GM23248 (cell line): Measurements from ENCODE around the gene VAV2. TPM values are rescaled to one million over a fixed set of nuclear protein-coding genes. Genes with fewer than 3 reads are reported as not detected.

Experiments
- DNase-seq: peaks from one replicate; pipeline ENCODE4 v3.0.0-alpha.2; 2015
- H2AFZ ChIP-seq: fragments of 200-600 bp; sonication (generic); 2 replicates; pipeline ENCODE4 v1.6.1; 2016; ENCODE audit warnings: antibody characterized with exemption
- H3F3A ChIP-seq: fragments of 200-600 bp; sonication (generic); 2 replicates; pipeline ENCODE4 v1.6.1; 2016; ENCODE audit warnings: mild to moderate bottlenecking, antibody characterized with exemption, mixed run types; ENCODE audit not compliant: insufficient read depth
- H3K27ac ChIP-seq: fragments of 200-600 bp; sonication (generic); 2 replicates; pipeline ENCODE4 v1.5.1; 2016; ENCODE audit warnings: mild to moderate bottlenecking
- H3K27me3 ChIP-seq: fragments of 200-600 bp; sonication (generic); replicated peaks from 2 replicates; pipeline ENCODE4 v1.6.1; 2016; ENCODE audit warnings: mild to moderate bottlenecking; ENCODE audit not compliant: insufficient read depth
- H3K36me3 ChIP-seq: fragments of 200-600 bp; sonication (generic); 2 replicates; pipeline ENCODE4 v1.6.1; 2016; ENCODE audit warnings: low read depth, mild to moderate bottlenecking
- H3K4me1 ChIP-seq: fragments of 200-600 bp; sonication (generic); 2 replicates; pipeline ENCODE4 v1.6.1; 2016; ENCODE audit warnings: mild to moderate bottlenecking; ENCODE audit not compliant: insufficient read depth
- H3K4me2 ChIP-seq: fragments of 200-600 bp; sonication (generic); one replicate; pipeline ENCODE4 v1.6.1; 2016; ENCODE audit warnings: mild to moderate bottlenecking; ENCODE audit not compliant: unreplicated experiment
- H3K4me3 ChIP-seq: fragments of 200-600 bp; sonication (generic); 2 replicates; pipeline ENCODE4 v1.5.1; 2016; ENCODE audit warnings: mild to moderate bottlenecking
- H3K79me2 ChIP-seq: fragments of 200-600 bp; sonication (generic); 2 replicates; pipeline ENCODE4 v1.6.1; 2016; ENCODE audit warnings: mild to moderate bottlenecking; ENCODE audit not compliant: insufficient read depth
- H3K9ac ChIP-seq: fragments of 200-600 bp; sonication (generic); 2 replicates; pipeline ENCODE4 v1.6.1; 2016; ENCODE audit warnings: mild to moderate bottlenecking
- H3K9me2 ChIP-seq: fragments of 200-600 bp; sonication (generic); 2 replicates; pipeline ENCODE4 v1.6.1; 2016; ENCODE audit warnings: mixed run types, mild to moderate bottlenecking, moderate library complexity; ENCODE audit not compliant: insufficient read depth
- H3K9me3 ChIP-seq: fragments of 200-600 bp; sonication (generic); one replicate; pipeline ENCODE4 v1.6.1; 2017; ENCODE audit warnings: low read depth
- H4K20me1 ChIP-seq: fragments of 200-600 bp; sonication (generic); 2 replicates; pipeline ENCODE4 v1.6.0; 2016; ENCODE audit not compliant: insufficient read depth
- EZH2 ChIP-seq: fragments of 200-600 bp; sonication (generic); IDR thresholded peaks from 2 replicates; pipeline ENCODE4 v1.6.1; 2018; ENCODE audit warnings: antibody characterized with exemption, mild to moderate bottlenecking; ENCODE audit not compliant: insufficient read depth, poor library complexity, severe bottlenecking
- EZH2phosphoT487 ChIP-seq: fragments of 200-600 bp; sonication (generic); IDR thresholded peaks from 2 replicates; pipeline ENCODE4 v1.6.1; 2018; ENCODE audit warnings: antibody characterized with exemption, moderate library complexity, mild to moderate bottlenecking, low read depth; ENCODE audit not compliant: insufficient read depth
- WGBS, 2 experiments: methylation state at CpG; one replicate each; pipeline ENCODE4 v1.1.6; 2015 to 2017; ENCODE audit warnings: low lambda C conversion rate in 2 of 2, low coverage in 1 of 2; ENCODE audit errors: missing lambda C conversion rate in 2 of 2; 5-methylcytosine and 5-hydroxymethylcytosine counted together
- in situ Hi-C: fragments of 300-500 bp; cut with MboI; formaldehyde crosslinking; loops from 2 replicates; pipeline ENCODE4 v1.15.0; 2020
- polyA plus RNA-seq: library from polyadenylated mRNA; unstranded; fragments of >200 nt; fragmentation: Nextera tagmentation; extraction: Ambion mirVana; gene quantifications from 2 replicates; pipeline ENCODE4 v1.2.1, GENCODE V29; 2016
- total RNA-seq: library from RNA; depleted of rRNA; stranded (reverse); fragments of >200 nt; shearing (Covaris generic); gene quantifications from 2 replicates; pipeline ENCODE4 v1.2.3, GENCODE V29; 2014

Gene VAV2
- total and polyA plus RNA-seq, 2 experiments from 2014 or later, result 6.7 to 9.0 TPM

GRCh38 chr9:133775951-133776905, 215.9 kb downstream of the VAV2 start:
- Histone ChIP-seq H3K9me3 (no peaks in the 10 kb centered on the region), H4K20me1 (no peaks in the 10 kb centered on the region), H3K79me2 (no peaks in the 10 kb centered on the region), H3K9me2 (no peaks in the 10 kb centered on the region), H2AFZ (no peak overlapping the region), H3K36me3 (peaks cover 10% of the 10 kb centered on the region; the same call in 1 of the 2 replicates), H3K27me3 (no peaks in the 10 kb centered on the region), H3K4me1 (no peaks in the 10 kb centered on the region), H3F3A (no peaks in the 10 kb centered on the region), H3K9ac (no peak overlapping the region), H3K4me3 (no peak overlapping the region), H3K4me2 (no peak overlapping the region), H3K27ac (no peak overlapping the region)
- DNase-seq, result no peak
- in situ Hi-C loops, result loop anchor here (25.0 kb wide), 1 partner anchor 336 kb away; no protein-coding TSS in a partner anchor
- TF ChIP-seq EZH2phosphoT487, result no peak
- WGBS, 2 experiments, result 95 to 96% methylated on average over 23 to 27 of the region's 27 CpGs

GRCh38 chr9:133775291-133775690, 216.8 kb downstream of the VAV2 start:
- H3K79me2 ChIP-seq, result no peaks in the 10 kb centered on the region
- H3K9me3 ChIP-seq, result no peaks in the 10 kb centered on the region
- peaks cover 10% of the 10 kb centered on the region; the same call in 1 of the 2 replicates for H3K36me3 ChIP-seq
- in situ Hi-C loops, result loop anchor here (25.0 kb wide), 1 partner anchor 337 kb away; no protein-coding TSS in a partner anchor
- no peak overlapping the region for H3K4me3 ChIP-seq
- H3K27ac ChIP-seq, result no peak overlapping the region
- no peak overlapping the region for H3K9ac ChIP-seq
- no peak overlapping the region for H3K4me2 ChIP-seq
- no peaks in the 10 kb centered on the region for H3K4me1 ChIP-seq
- H4K20me1 ChIP-seq, result no peaks in the 10 kb centered on the region
- H2AFZ ChIP-seq, result no peak overlapping the region
- H3F3A ChIP-seq, result no peaks in the 10 kb centered on the region
- no peak for DNase-seq
- no peaks in the 10 kb centered on the region for H3K9me2 ChIP-seq
- no peaks in the 10 kb centered on the region for H3K27me3 ChIP-seq
- TF ChIP-seq EZH2, result no peak
- TF ChIP-seq EZH2phosphoT487, result no peak
- 97% methylated on average over 2 of the region's 2 CpGs for WGBS, 2 experiments

- Histone ChIP-seq H3K27me3 (no peaks in the 10 kb centered on the region), H4K20me1 (no peaks in the 10 kb centered on the region), H3F3A (no peaks in the 10 kb centered on the region), H3K4me3 (no peak overlapping the region), H3K9ac (no peak overlapping the region), H3K27ac (no peak overlapping the region), H2AFZ (no peak overlapping the region), H3K4me1 (no peaks in the 10 kb centered on the region), H3K4me2 (no peak overlapping the region), H3K9me2 (no peaks in the 10 kb centered on the region), H3K79me2 (no peaks in the 10 kb centered on the region), H3K9me3 (no peaks in the 10 kb centered on the region), H3K36me3 (peaks cover 10% of the 10 kb centered on the region; the same call in 1 of the 2 replicates)
- DNase-seq, result no peak
- TF ChIP-seq EZH2 (no peak), EZH2phosphoT487 (no peak)
- in situ Hi-C loops, result loop anchor here (25.0 kb wide), 1 partner anchor 338 kb away; no protein-coding TSS in a partner anchor
- WGBS, 2 experiments, result 95 to 96% methylated on average over 16 of the region's 16 CpGs
Observed at GRCh38 chr9:133774799-133775198, 217.3 kb downstream of the VAV2 start.

GRCh38 chr9:133773889-133774655, 218.1 kb downstream of the VAV2 start:
- no peak for TF ChIP-seq EZH2phosphoT487
- no peak for TF ChIP-seq EZH2
- peaks cover 10% of the 10 kb centered on the region; the same call in 1 of the 2 replicates for H3K36me3 ChIP-seq
- no peaks in the 10 kb centered on the region for H3K4me1 ChIP-seq
- H3K4me2 ChIP-seq, result no peak overlapping the region
- in situ Hi-C loops, result no loop called here
- H4K20me1 ChIP-seq, result no peaks in the 10 kb centered on the region
- H2AFZ ChIP-seq, result no peak overlapping the region
- no peaks in the 10 kb centered on the region for H3K9me2 ChIP-seq
- WGBS, 2 experiments, result 81 to 89% methylated on average over 8 to 9 of the region's 9 CpGs
- H3K27me3 ChIP-seq, result no peaks in the 10 kb centered on the region
- no peak overlapping the region for H3K4me3 ChIP-seq
- no peaks in the 10 kb centered on the region for H3F3A ChIP-seq
- H3K9me3 ChIP-seq, result no peaks in the 10 kb centered on the region
- H3K9ac ChIP-seq, result no peak overlapping the region
- no peak overlapping the region for H3K27ac ChIP-seq
- no peaks in the 10 kb centered on the region for H3K79me2 ChIP-seq
- DNase-seq, result no peak
